ENCODE results near the gene TCAIM.

- TF ChIP-seq CTCF (IDR thresholded peaks at IDR 0.05 in 4 of 5, conservative IDR thresholded peaks at IDR 0.05 in 1 of 5) (no peak), POLR2A (IDR thresholded peaks at IDR 0.05) (no peak)
These were observed 53.9 kb downstream of the TCAIM start for GRCh38 chr3:44392489-44392888.
